Calu3 (cell line): ENCODE measurements around the gene ATOX1. TPM values are rescaled to one million over a fixed set of nuclear protein-coding genes. Genes with fewer than 3 reads are reported as not detected.

Source experiments
- BruUV-seq: library from RNA; stranded (reverse); fragments of 400-500 nt; replicated peaks from 2 replicates; lab custom pipeline; 2021; lab: Mats Ljungman, UMichigan
- CTCF ChIA-PET: fragments of 300-600 bp; sonication (Branson Sonifier 250); formaldehyde crosslinking; loops from one replicate; lab custom pipeline; 2022; ENCODE audit warnings: antibody characterized with exemption; lab: Charles Lee
- DNase-seq: peaks from one replicate; pipeline ENCODE4 v3.0.0; 2022
- H3K27ac Mint-ChIP-seq: one replicate; pipeline ENCODE4 v1.8.0; 2022; ENCODE audit warnings: mixed read lengths; ENCODE audit not compliant: unreplicated experiment
- H3K27me3 Mint-ChIP-seq: one replicate; pipeline ENCODE4 v1.8.0; 2022; ENCODE audit warnings: mixed read lengths; ENCODE audit not compliant: unreplicated experiment
- H3K36me3 Mint-ChIP-seq: one replicate; pipeline ENCODE4 v1.8.0; 2022; ENCODE audit warnings: mild to moderate bottlenecking, moderate library complexity, mixed read lengths; ENCODE audit not compliant: insufficient read depth, unreplicated experiment
- H3K4me1 Mint-ChIP-seq: one replicate; pipeline ENCODE4 v1.8.0; 2022; ENCODE audit warnings: mild to moderate bottlenecking, low read depth, mixed read lengths; ENCODE audit not compliant: unreplicated experiment
- H3K4me3 Mint-ChIP-seq: one replicate; pipeline ENCODE4 v1.8.0; 2022; ENCODE audit warnings: mild to moderate bottlenecking, low read depth, moderate library complexity, mixed read lengths; ENCODE audit not compliant: unreplicated experiment
- H3K9me3 Mint-ChIP-seq: one replicate; pipeline ENCODE4 v1.8.0; 2022; ENCODE audit warnings: low read depth, mixed read lengths; ENCODE audit not compliant: unreplicated experiment
- CTCF ChIP-seq: fragments of 200-600 bp; IDR thresholded peaks from one replicate; pipeline ENCODE4 v1.8.0; 2022; ENCODE audit warnings: antibody characterized with exemption; ENCODE audit not compliant: unreplicated experiment
- intact Hi-C: fragments of 100-400 bp; cut with micrococcal nuclease; formaldehyde crosslinking; loops from one replicate; pipeline ENCODE4 v1.10.0; 2022; ENCODE audit not compliant: unreplicated experiment
- total RNA-seq: library from RNA; stranded (reverse); gene quantifications from 2 replicates; pipeline ENCODE4 v1.2.3, GENCODE V29; 2022

The ATOX1 gene
- total RNA-seq, 1 experiment from 2014 or later, result 239 TPM

GRCh38 chr5:151745071-151745705 is 13.2 kb downstream of the ATOX1 start:
- peak overlapping the region; percentile 89 for H3K27ac Mint-ChIP-seq
- peaks cover 57% of the 10 kb centered on the region for H3K36me3 Mint-ChIP-seq
- H3K9me3 Mint-ChIP-seq, result no peaks in the 10 kb centered on the region
- intact Hi-C loops, result loop anchor here (1.0 to 10.0 kb wide), 2 partner anchors 26 to 220 kb away; partner anchors contain the start of gene G3BP1
- no peaks in the 10 kb centered on the region for H3K27me3 Mint-ChIP-seq
- DNase-seq, result peak; percentile 92
- TF ChIP-seq CTCF, result no peak
- CTCF ChIA-PET, result interaction anchor here (0.5 to 1.0 kb wide), 6 partner anchors 12 to 1070 kb away, joined by 3 to 8 read pairs (median 4); no protein-coding TSS in a partner anchor
- peaks cover 59% of the 10 kb centered on the region for H3K4me1 Mint-ChIP-seq
- no TSS peak for BruUV-seq
- H3K4me3 Mint-ChIP-seq, result no peak overlapping the region

- CTCF ChIA-PET, result interaction anchor here (1.2 to 1.4 kb wide), 2 partner anchors 85 to 91 kb away, joined by 3 to 4 read pairs; no protein-coding TSS in a partner anchor
- peak overlapping the region; percentile 60 for H3K27ac Mint-ChIP-seq
- TF ChIP-seq CTCF, result no peak
- no peaks in the 10 kb centered on the region for H3K27me3 Mint-ChIP-seq
- H3K4me1 Mint-ChIP-seq, result peaks cover 66% of the 10 kb centered on the region
- no peak for DNase-seq
- peaks cover 49% of the 10 kb centered on the region for H3K36me3 Mint-ChIP-seq
- no peak overlapping the region for H3K4me3 Mint-ChIP-seq
- intact Hi-C loops, result loop anchor here (10.0 kb wide), 1 partner anchor 219 kb away; no protein-coding TSS in a partner anchor
- BruUV-seq, result no TSS peak
- no peaks in the 10 kb centered on the region for H3K9me3 Mint-ChIP-seq
These were observed 14.9 kb downstream of the ATOX1 start for GRCh38 chr5:151743530-151743929.

- H3K27ac Mint-ChIP-seq, result peak overlapping the region; percentile 60
- peaks cover 49% of the 10 kb centered on the region for H3K36me3 Mint-ChIP-seq
- no peak overlapping the region for H3K4me3 Mint-ChIP-seq
- peaks cover 66% of the 10 kb centered on the region for H3K4me1 Mint-ChIP-seq
- H3K9me3 Mint-ChIP-seq, result no peaks in the 10 kb centered on the region
- CTCF ChIA-PET, result interaction anchor here (1.4 to 3.8 kb wide), 3 partner anchors 84 to 91 kb away, joined by 4 to 48 read pairs (median 18); no protein-coding TSS in a partner anchor
- intact Hi-C loops, result loop anchor here (10.0 kb wide), 1 partner anchor 218 kb away; no protein-coding TSS in a partner anchor
- BruUV-seq, result no TSS peak
- DNase-seq, result peak; percentile 35
- peak; percentile 64 for TF ChIP-seq CTCF
- H3K27me3 Mint-ChIP-seq, result no peaks in the 10 kb centered on the region
These were observed 15.5 kb downstream of the ATOX1 start for GRCh38 chr5:151742870-151743294.

- Mint-ChIP-seq H3K9me3 (no peaks in the 10 kb centered on the region), H3K27ac (peak overlapping the region; percentile 60), H3K36me3 (peaks cover 49% of the 10 kb centered on the region), H3K4me3 (peak overlapping the region; percentile 8), H3K27me3 (no peaks in the 10 kb centered on the region), H3K4me1 (peaks cover 66% of the 10 kb centered on the region)
- TF ChIP-seq CTCF, result no peak
- intact Hi-C loops, result loop anchor here (1.0 to 10.0 kb wide), 3 partner anchors 29 to 295 kb away; partner anchors contain the start of genes G3BP1 and SLC36A1
- DNase-seq, result peak; percentile 50
- no TSS peak for BruUV-seq
- CTCF ChIA-PET, result interaction anchor here (0.8 to 3.8 kb wide), 8 partner anchors 9 to 758 kb away, joined by 3 to 48 read pairs (median 6); partner anchors contain the start of gene G3BP1
These were observed 16.6 kb downstream of the ATOX1 start for GRCh38 chr5:151741678-151742423.
